Neural cell (in vitro differentiated cells): ENCODE results near the gene CD37.

Experiments
- EP300 ChIP-seq: fragments of 450-650 bp; conservative IDR thresholded peaks from 2 replicates; pipeline ENCODE4 v1.6.1; 2014; ENCODE audit warnings: antibody characterized with exemption, mild to moderate bottlenecking, moderate library complexity; ENCODE audit not compliant: poor library complexity, severe bottlenecking
- EZH2 ChIP-seq: fragments of 200-600, 300-800 bp; shearing (Covaris generic), sonication (generic); IDR thresholded peaks from 2 replicates; pipeline ENCODE4 v1.6.1; 2014; ENCODE audit warnings: antibody characterized with exemption, low read length, borderline replicate concordance, mild to moderate bottlenecking; ENCODE audit not compliant: insufficient read depth, poor library complexity, severe bottlenecking
- MXI1 ChIP-seq: fragments of 450-650 bp; conservative IDR thresholded peaks from 2 replicates; pipeline ENCODE4 v1.6.1; 2014; ENCODE audit warnings: antibody characterized with exemption, mild to moderate bottlenecking; ENCODE audit not compliant: poor library complexity, severe bottlenecking
- POLR2AphosphoS5 ChIP-seq: IDR thresholded peaks from 2 replicates; pipeline ENCODE4 v1.6.1; 2012
- RAD21 ChIP-seq: fragments of 450-650 bp; conservative IDR thresholded peaks from 2 replicates; pipeline ENCODE4 v1.6.1; 2014; ENCODE audit warnings: antibody characterized with exemption, mild to moderate bottlenecking, moderate library complexity
- SMC3 ChIP-seq: fragments of 450-650 bp; conservative IDR thresholded peaks from 2 replicates; pipeline ENCODE4 v1.6.1; 2014; ENCODE audit warnings: antibody characterized with exemption, mild to moderate bottlenecking, moderate library complexity; ENCODE audit not compliant: poor library complexity
- TAF1 ChIP-seq: IDR thresholded peaks from 2 replicates; pipeline ENCODE4 v1.6.1; 2012; ENCODE audit warnings: low read depth
- TF ChIP-seq, protein P1 (sequence below): fragments of 450-650 bp; IDR thresholded peaks from 2 replicates; pipeline ENCODE4 v1.5.1; 2014; ENCODE audit warnings: antibody characterized with exemption, mild to moderate bottlenecking, moderate library complexity; ENCODE audit not compliant: poor library complexity, severe bottlenecking
- TF ChIP-seq, protein P2 (sequence below): IDR thresholded peaks from 2 replicates; pipeline ENCODE4 v1.6.1; 2012; ENCODE audit warnings: borderline replicate concordance

DNA sequence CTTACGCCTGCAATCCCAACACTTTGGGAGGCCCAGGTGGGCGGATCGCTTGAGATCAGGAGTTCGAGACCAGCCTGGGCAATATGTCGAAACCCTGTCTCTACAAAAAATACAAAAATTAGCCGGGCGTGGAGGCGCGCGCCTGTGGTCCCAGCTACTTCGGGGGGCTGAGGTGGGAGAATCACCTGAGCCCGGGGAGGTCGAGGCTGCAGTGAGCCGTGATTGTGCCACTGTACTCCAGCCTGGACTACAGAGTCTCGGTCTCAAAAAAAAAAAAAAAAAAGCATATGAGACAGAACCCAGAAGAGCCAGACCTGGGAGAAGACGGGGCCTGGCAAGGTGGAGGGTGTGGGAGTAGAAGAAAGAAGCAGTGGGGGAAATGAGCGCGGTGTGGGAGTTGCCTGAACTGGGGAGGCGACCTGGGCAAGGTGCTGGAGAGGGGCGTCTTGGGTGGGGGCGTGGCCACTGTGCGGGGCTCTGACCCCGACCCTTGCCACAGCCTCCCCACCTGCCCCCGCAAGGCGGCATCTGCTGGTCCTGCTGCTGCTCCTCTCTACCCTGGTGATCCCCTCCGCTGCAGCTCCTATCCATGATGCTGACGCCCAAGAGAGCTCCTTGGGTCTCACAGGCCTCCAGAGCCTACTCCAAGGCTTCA, 29.0 kb downstream of the CD37 start:
- TF ChIP-seq, protein P1, sequence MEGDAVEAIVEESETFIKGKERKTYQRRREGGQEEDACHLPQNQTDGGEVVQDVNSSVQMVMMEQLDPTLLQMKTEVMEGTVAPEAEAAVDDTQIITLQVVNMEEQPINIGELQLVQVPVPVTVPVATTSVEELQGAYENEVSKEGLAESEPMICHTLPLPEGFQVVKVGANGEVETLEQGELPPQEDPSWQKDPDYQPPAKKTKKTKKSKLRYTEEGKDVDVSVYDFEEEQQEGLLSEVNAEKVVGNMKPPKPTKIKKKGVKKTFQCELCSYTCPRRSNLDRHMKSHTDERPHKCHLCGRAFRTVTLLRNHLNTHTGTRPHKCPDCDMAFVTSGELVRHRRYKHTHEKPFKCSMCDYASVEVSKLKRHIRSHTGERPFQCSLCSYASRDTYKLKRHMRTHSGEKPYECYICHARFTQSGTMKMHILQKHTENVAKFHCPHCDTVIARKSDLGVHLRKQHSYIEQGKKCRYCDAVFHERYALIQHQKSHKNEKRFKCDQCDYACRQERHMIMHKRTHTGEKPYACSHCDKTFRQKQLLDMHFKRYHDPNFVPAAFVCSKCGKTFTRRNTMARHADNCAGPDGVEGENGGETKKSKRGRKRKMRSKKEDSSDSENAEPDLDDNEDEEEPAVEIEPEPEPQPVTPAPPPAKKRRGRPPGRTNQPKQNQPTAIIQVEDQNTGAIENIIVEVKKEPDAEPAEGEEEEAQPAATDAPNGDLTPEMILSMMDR, result no peak
- TF ChIP-seq EP300 (no peak), MXI1 (no peak), EZH2 (no peak), POLR2AphosphoS5 (no peak), RAD21 (no peak), SMC3 (no peak), TAF1 (no peak)
- TF ChIP-seq, protein P2, sequence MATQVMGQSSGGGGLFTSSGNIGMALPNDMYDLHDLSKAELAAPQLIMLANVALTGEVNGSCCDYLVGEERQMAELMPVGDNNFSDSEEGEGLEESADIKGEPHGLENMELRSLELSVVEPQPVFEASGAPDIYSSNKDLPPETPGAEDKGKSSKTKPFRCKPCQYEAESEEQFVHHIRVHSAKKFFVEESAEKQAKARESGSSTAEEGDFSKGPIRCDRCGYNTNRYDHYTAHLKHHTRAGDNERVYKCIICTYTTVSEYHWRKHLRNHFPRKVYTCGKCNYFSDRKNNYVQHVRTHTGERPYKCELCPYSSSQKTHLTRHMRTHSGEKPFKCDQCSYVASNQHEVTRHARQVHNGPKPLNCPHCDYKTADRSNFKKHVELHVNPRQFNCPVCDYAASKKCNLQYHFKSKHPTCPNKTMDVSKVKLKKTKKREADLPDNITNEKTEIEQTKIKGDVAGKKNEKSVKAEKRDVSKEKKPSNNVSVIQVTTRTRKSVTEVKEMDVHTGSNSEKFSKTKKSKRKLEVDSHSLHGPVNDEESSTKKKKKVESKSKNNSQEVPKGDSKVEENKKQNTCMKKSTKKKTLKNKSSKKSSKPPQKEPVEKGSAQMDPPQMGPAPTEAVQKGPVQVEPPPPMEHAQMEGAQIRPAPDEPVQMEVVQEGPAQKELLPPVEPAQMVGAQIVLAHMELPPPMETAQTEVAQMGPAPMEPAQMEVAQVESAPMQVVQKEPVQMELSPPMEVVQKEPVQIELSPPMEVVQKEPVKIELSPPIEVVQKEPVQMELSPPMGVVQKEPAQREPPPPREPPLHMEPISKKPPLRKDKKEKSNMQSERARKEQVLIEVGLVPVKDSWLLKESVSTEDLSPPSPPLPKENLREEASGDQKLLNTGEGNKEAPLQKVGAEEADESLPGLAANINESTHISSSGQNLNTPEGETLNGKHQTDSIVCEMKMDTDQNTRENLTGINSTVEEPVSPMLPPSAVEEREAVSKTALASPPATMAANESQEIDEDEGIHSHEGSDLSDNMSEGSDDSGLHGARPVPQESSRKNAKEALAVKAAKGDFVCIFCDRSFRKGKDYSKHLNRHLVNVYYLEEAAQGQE, result no peak
